ENCODE data around the gene FAM3A. TPM values are rescaled to one million over a fixed set of nuclear protein-coding genes. Genes with fewer than 3 reads are reported as not detected.

The FAM3A gene
- total RNA-seq, 1 experiment from 2014 or later: 88.8 TPM

DNA sequence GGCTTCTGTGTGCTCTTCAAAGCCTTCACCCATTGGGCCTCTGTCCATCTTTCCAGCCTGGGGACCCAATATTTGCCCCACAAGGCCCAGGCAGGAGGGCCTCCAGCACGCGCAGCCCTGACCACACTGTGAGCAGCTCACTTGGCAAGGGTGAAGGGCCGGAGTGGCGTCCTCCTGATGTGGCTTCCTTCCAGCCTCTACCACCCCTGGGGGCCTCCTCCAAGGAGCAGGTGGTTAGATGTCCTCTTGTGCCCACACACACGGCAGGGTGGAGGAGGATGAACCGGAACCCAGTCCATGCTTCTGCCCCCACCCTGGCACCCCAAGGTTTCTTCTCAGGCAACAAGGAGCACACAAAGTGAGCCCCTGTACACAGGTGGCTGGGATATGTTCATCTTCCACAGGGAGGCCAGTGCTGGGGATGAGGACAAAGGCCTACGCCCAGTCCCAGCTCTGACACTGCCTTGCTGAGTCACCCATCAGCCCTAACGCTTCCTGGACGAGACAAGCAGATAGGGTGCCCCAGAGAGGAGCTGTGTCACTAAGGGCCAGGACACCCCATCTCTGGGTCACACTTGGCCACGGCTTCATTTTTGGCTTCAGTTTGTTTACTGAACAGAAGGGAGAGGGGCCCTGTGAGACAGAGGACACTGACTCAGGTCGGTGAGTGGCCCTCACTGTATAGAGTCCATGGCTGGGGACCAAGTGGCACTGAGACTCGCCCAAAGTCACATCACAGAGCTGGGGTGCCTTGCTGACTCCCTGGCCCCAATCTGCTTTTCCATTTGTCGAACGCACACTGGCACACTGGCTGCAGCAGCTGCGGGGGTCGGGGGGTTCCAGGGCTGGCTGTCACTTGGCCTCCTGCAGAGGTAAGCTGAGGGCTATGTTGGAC lies 31.5 kb downstream of the FAM3A start:
- Histone ChIP-seq H3K27me3 (ENCODE audit: control insufficient read depth, insufficient read depth, low read length) (no peaks in the 10 kb centered on the region), H3K27ac (ENCODE audit: low read length) (no peak overlapping the region), H3K4me1 (ENCODE audit: control insufficient read depth, insufficient read depth, low read length) (peaks cover 24% of the 10 kb centered on the region), H3K36me3 (ENCODE audit: control insufficient read depth, insufficient read depth, low read length) (no peaks in the 10 kb centered on the region), H3K4me3 (ENCODE audit: low read depth in 2 of 2, low read length in 2 of 2) (no peak overlapping the region), H3K9me3 (ENCODE audit: control insufficient read depth, insufficient read depth, low read depth, low read length) (no peaks in the 10 kb centered on the region)
- DNase-seq (ENCODE audit: low read depth, low spot score) (no peak), ATAC-seq (no peak)
- intact Hi-C loops (cut with micrococcal nuclease; ENCODE audit: unreplicated experiment) (no loop called here), in situ Hi-C loops (cut with HindIII; ENCODE audit: low pct_unique_long_range_greater_than_20kb, low sequenced_read_pairs) (no loop called here)
- CTCF ChIA-PET: no interaction called here
- BruUV-seq (replicated peaks): TSS peak; percentile 28
- no peak for TF ChIP-seq POLR2AphosphoS5 (IDR thresholded peaks at IDR 0.05; ENCODE audit: low read depth, low read length)
- TF ChIP-seq REST (IDR thresholded peaks at IDR 0.05; ENCODE audit: insufficient read depth in 1 of 2, low read depth in 2 of 2, low read length in 1 of 2): no peak
- no peak for TF ChIP-seq CTCF (IDR thresholded peaks at IDR 0.05)
- no peak for TF ChIP-seq SIN3A (IDR thresholded peaks at IDR 0.05; ENCODE audit: borderline replicate concordance, insufficient read depth, low read depth, low read length)
- no peak for TF ChIP-seq TCF7L2 (IDR thresholded peaks at IDR 0.05; ENCODE audit: low read depth, low read length)
- POLR2A ChIA-PET: no interaction called here

GRCh38 chrX:154483325-154483724 lies 32.7 kb downstream of the FAM3A start:
- peaks cover 23% of the 10 kb centered on the region for H3K4me1 ChIP-seq (ENCODE audit: control insufficient read depth, insufficient read depth, low read length)
- ATAC-seq (no peak), DNase-seq (ENCODE audit: low read depth, low spot score) (no peak)
- no TSS peak for BruUV-seq (replicated peaks)
- H3K4me3 ChIP-seq (ENCODE audit: low read depth in 2 of 2, low read length in 2 of 2): no peak overlapping the region
- no peak overlapping the region for H3K27ac ChIP-seq (ENCODE audit: low read length)
- in situ Hi-C loops (cut with HindIII; ENCODE audit: low pct_unique_long_range_greater_than_20kb, low sequenced_read_pairs): no loop called here
- no peaks in the 10 kb centered on the region for H3K36me3 ChIP-seq (ENCODE audit: control insufficient read depth, insufficient read depth, low read length)
- intact Hi-C loops (cut with micrococcal nuclease; ENCODE audit: unreplicated experiment): no loop called here
- TF ChIP-seq TCF7L2 (IDR thresholded peaks at IDR 0.05; ENCODE audit: low read depth, low read length) (no peak), CTCF (IDR thresholded peaks at IDR 0.05) (no peak), REST (IDR thresholded peaks at IDR 0.05; ENCODE audit: insufficient read depth in 1 of 2, low read depth in 2 of 2, low read length in 1 of 2) (no peak), POLR2AphosphoS5 (IDR thresholded peaks at IDR 0.05; ENCODE audit: low read depth, low read length) (no peak), SIN3A (IDR thresholded peaks at IDR 0.05; ENCODE audit: borderline replicate concordance, insufficient read depth, low read depth, low read length) (no peak)
- H3K27me3 ChIP-seq (ENCODE audit: control insufficient read depth, insufficient read depth, low read length): no peaks in the 10 kb centered on the region
- ChIA-PET CTCF (no interaction called here), POLR2A (no interaction called here)
- no peaks in the 10 kb centered on the region for H3K9me3 ChIP-seq (ENCODE audit: control insufficient read depth, insufficient read depth, low read depth, low read length)
